GM21737 (cell line): ENCODE data around the gene FGFR2.

Experiments
- ATAC-seq: cut with Tn5 transposase; IDR thresholded peaks from one replicate; pipeline ENCODE4 v1.9.1; 2021; ENCODE audit warnings: mild to moderate bottlenecking, moderate library complexity; ENCODE audit not compliant: unreplicated experiment

Gene FGFR2

GRCh38 chr10:121592155-121592890 lies 5.9 kb downstream of the FGFR2 start:
- ATAC-seq, result no peak

GRCh38 chr10:121591186-121591585 lies 7.1 kb downstream of the FGFR2 start:
- ATAC-seq, result no peak

DNA sequence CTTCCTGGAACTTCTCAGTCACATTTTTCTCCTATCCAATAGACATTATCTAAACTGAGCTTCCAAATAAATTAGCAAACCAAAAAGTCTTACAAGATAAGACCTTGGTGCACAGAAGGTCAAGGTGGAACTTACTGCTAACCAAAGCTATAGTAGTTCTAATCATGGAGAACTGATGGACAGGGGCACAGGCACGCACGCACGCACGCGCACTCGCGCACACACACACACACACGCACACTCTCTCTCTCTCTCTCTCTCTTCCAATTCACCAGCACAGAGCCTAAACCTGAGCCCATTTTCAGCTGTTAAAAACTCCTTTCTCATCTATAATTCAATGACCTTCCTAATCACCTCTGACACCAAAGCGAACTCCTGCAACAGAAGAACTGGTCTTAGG lies 7.5 kb downstream of the FGFR2 start:
- no peak for ATAC-seq

GRCh38 chr10:121589553-121589952 lies 8.7 kb downstream of the FGFR2 start:
- ATAC-seq, result no peak

- no peak for ATAC-seq
These were observed 14.4 kb downstream of the FGFR2 start for GRCh38 chr10:121583857-121584256.

- no peak for ATAC-seq
These were observed 15.0 kb downstream of the FGFR2 start for GRCh38 chr10:121583258-121583657.

- no peak for ATAC-seq
These were observed 17.7 kb downstream of the FGFR2 start for GRCh38 chr10:121580276-121581116.

DNA sequence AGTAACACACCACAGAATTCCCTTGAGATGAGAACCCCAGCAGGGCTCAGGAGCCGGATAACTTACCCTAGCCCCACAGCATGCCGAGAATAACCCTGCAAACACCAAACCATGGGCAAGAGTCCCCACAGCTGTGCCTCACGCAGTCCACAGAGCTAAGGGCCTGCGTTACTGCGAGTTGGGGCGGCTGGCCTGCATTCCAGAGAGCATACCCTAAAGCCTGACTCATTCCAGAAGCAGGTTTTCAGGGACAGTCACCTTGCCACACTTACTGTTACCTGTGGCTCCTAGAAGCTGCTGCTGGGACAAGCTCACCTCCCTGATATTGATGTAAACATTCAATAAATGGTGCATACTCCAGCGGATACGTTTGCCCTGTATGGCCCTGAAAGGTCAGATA lies 18.6 kb downstream of the FGFR2 start:
- no peak for ATAC-seq

- no peak for ATAC-seq
These were observed 19.3 kb downstream of the FGFR2 start for GRCh38 chr10:121578965-121579364.

- ATAC-seq, result no peak
These were observed 19.9 kb downstream of the FGFR2 start for GRCh38 chr10:121578298-121578697.

DNA sequence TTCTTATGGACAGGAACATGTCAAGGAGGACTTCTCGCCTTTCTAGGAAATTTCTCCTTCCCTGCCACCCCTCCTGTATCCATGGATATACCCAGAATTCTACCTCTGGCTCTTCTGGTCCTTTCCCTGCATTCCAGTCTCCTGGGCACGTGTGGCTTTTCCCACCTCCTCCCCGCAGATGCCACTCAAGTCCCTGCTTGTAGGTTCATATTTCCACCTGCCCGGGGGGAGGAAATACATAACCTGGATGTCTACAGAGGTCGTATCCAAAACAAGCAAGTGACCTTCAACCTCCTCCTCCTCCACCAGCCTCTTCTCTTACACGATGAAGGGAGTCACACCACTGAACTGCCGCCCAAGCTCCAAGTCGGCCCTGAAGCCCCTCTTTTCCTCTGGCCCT lies 20.7 kb downstream of the FGFR2 start:
- no peak for ATAC-seq

GRCh38 chr10:121576139-121576538 lies 22.1 kb downstream of the FGFR2 start:
- ATAC-seq, result no peak

DNA sequence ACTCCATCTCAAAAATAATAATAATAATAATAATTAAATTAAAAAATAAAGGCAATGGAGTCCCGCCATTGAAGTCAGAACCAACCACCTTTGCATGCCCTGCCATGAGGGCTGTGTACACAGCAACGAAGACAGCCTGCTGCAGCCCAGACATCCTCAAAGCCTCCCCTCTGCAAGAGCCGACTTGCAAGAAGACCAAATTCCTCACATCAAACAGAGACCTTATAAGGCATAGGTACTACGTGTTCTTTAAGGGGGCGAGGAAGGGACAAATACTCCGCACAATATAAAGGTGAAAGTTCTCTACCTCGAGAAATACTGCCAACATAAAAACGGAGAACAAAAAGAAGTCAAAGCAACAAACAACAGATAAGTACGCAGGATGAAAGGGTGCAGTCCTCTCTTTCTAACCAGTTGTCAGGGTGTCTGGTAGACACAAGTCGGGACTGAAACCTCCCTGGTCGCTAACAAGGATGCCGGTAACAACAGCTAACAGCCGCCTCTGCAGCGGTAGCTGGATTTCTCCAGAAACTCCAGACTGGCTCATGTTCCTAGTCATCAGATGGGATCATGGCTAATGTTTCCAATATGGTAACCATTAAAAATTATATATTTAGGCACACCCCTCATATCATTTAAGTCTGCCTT lies 23.6 kb downstream of the FGFR2 start:
- ATAC-seq, result no peak

DNA sequence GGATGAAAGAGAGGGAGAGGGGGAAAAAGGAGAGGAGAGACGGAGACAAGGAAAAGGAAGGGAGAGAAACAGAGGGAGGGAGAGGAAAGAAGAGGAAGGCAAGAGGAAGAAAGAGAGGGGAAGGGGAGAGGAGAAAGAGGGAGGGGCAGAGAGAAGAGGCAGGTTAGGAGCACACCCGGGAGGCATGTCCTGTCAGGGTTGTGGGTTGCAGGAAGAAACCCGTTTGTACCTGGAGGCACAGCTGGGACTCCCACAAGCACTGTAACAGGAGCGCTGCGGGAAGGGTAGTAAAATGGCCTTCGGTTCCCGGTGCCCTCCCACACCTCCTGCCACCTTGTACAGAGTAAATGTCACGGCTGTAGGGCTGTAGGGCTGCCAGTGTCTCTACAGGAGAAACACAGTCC lies 24.7 kb downstream of the FGFR2 start:
- no peak for ATAC-seq

GRCh38 chr10:121572859-121573537 lies 25.2 kb downstream of the FGFR2 start:
- no peak for ATAC-seq

GRCh38 chr10:121570315-121570714 lies 27.9 kb downstream of the FGFR2 start:
- ATAC-seq, result no peak

GRCh38 chr10:121568275-121568674 lies 30.0 kb downstream of the FGFR2 start:
- ATAC-seq, result no peak

DNA sequence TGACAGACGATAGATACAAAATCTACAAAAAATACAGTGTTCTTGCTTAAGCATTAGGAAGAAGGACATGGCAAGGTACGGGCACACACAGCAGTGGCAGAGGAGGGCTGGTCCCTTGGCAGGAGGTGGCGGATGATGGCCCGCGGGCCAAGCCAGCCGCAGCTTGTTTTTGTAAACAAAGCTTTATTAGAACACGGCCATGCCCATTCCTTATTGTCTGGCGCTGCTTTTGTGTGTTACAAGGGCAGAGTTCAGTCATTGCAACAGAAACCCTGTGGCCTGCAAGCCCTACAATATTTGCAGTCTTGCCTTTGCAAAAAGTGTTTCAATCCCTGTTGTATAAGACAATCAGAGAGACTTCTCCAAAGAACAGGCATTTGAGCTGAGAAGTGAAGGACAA lies 30.7 kb downstream of the FGFR2 start:
- no peak for ATAC-seq

- ATAC-seq, result no peak
These were observed 31.5 kb downstream of the FGFR2 start for GRCh38 chr10:121566755-121567154.

- ATAC-seq, result no peak
These were observed 38.8 kb downstream of the FGFR2 start for GRCh38 chr10:121559326-121560026.

DNA sequence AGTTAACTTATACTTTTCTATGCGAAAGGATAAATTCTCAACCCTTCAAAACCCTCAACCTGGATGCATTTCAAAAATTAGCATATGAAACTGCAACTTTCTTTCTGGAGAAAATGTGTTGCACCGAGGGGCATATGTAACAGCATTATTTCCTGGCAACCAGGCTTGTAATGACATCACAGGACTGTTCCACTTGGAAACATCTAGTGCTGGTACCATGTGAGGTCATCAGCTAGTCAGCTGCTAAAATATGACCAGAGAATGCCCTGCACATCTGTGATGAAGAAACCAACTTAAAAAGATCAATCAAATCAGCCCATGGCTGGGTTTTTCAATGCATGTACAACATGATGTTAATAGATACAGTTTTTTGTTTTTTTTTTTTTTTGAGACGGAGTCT lies 40.0 kb downstream of the FGFR2 start:
- no peak for ATAC-seq
